Testis (tissue), 2 donors: Measurements from ENCODE around the gene TICAM1.
"Not testable (repeated sequence)": the region's sequence is repeated elsewhere in the genome, so short reads cannot be mapped to it uniquely, and the experiment has no call there.

Experiments
- POLR2A ChIP-seq: fragments of 450-650 bp; IDR thresholded peaks from one replicate; pipeline ENCODE4 v1.6.1; 2017; ENCODE audit warnings: antibody characterized with exemption, mild to moderate bottlenecking, moderate library complexity
- TF ChIP-seq, protein P1 (sequence below), 3 experiments: fragments of 450-650 bp in 2 of 3; fragments of 200-600 bp in 1 of 3; sonication (generic) in 1 of 3; IDR thresholded peaks; one replicate each; pipeline ENCODE4 v1.5.1; 2016 to 2019; ENCODE audit warnings: antibody characterized with exemption in 3 of 3, mild to moderate bottlenecking in 2 of 3, moderate library complexity in 1 of 3

DNA sequence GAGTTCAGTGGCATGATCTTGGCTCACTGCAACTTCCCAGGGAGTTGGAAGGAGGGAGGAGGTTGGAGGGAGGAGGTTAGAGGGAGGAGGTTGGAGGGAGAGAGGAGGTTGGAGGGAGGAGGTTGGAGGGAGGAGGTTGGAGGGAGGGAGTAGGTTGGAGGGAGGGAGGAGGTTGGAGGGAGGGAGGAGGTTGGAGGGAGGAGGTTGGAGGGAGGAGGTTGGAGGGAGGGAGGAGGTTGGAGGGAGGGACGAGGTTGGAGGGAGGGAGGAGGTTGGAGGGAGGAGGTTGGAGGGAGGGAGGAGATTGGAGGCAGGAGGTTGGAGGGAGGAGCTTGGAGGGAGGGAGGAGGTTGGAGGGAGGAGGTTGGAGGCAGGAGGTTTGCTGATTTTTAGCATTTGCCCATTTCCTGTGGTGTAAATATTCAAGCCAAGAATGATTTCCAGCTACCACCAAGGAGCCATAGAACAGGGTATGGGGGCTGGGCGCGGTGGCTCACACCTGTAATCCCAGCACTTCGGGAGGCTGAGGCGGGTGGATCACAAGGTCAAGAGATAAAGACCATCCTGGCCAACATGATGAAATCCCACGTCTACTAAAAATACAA is 45.0 kb downstream of the TICAM1 start:
- TF ChIP-seq, protein P1, sequence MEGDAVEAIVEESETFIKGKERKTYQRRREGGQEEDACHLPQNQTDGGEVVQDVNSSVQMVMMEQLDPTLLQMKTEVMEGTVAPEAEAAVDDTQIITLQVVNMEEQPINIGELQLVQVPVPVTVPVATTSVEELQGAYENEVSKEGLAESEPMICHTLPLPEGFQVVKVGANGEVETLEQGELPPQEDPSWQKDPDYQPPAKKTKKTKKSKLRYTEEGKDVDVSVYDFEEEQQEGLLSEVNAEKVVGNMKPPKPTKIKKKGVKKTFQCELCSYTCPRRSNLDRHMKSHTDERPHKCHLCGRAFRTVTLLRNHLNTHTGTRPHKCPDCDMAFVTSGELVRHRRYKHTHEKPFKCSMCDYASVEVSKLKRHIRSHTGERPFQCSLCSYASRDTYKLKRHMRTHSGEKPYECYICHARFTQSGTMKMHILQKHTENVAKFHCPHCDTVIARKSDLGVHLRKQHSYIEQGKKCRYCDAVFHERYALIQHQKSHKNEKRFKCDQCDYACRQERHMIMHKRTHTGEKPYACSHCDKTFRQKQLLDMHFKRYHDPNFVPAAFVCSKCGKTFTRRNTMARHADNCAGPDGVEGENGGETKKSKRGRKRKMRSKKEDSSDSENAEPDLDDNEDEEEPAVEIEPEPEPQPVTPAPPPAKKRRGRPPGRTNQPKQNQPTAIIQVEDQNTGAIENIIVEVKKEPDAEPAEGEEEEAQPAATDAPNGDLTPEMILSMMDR (IDR thresholded peaks at IDR 0.05): not testable (repeated sequence)
- TF ChIP-seq POLR2A: not testable (repeated sequence)
